ENCODE data around the gene NUP88.

DNA sequence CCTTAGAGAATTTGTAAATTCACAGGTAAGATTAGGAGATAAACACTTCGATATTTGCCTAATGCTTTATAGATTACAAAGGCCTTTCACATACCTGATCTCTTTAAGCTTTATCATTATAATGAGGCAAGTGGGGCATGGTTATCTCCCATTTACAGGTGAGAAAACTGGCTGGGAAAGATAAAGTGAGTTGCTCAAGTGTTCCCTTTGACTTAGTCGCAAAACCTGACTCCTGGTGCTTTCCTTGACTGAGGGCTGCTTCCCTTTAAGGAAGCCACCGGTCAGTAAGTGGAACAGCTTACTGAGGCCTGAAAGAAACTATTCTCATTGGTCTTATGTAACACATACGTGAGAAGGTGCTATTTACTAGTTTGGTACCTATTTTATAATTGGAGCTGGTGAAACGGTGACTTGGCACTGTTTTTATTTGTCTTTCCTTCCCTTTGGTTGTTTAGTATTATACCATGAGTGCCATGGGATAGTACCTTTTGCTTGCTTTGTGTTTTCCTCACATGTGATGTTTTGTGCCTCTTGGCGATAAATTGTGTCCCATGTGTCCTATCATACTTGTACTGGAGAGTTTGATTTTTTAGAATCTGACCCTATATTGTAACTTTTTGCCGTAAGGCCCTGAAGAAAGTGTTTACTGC lies 57.2 kb downstream of the NUP88 start:
- TF ChIP-seq EP300 (IDR thresholded peaks at IDR 0.05) (no peak), POLR2A (IDR thresholded peaks at IDR 0.05) (no peak), POLR2AphosphoS5 (IDR thresholded peaks at IDR 0.05) (no peak)
- TF ChIP-seq, protein P1, sequence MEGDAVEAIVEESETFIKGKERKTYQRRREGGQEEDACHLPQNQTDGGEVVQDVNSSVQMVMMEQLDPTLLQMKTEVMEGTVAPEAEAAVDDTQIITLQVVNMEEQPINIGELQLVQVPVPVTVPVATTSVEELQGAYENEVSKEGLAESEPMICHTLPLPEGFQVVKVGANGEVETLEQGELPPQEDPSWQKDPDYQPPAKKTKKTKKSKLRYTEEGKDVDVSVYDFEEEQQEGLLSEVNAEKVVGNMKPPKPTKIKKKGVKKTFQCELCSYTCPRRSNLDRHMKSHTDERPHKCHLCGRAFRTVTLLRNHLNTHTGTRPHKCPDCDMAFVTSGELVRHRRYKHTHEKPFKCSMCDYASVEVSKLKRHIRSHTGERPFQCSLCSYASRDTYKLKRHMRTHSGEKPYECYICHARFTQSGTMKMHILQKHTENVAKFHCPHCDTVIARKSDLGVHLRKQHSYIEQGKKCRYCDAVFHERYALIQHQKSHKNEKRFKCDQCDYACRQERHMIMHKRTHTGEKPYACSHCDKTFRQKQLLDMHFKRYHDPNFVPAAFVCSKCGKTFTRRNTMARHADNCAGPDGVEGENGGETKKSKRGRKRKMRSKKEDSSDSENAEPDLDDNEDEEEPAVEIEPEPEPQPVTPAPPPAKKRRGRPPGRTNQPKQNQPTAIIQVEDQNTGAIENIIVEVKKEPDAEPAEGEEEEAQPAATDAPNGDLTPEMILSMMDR (IDR thresholded peaks at IDR 0.05) = no peak

Measured in upper lobe of left lung (tissue), 4 donors.